Stomach smooth muscle (tissue), 2 donors: ENCODE results near the gene PDCD2.

Experiments used
- H3K27ac ChIP-seq: one replicate; pipeline ENCODE4 v1.7.0; 2013; ENCODE audit warnings: mild to moderate bottlenecking, low read length, inconsistent platforms
- H3K27me3 ChIP-seq, 2 donors: one replicate each; pipeline ENCODE4 v1.7.0; 2013; ENCODE audit warnings: low read length in 2 of 2; ENCODE audit not compliant: insufficient read depth in 2 of 2, control insufficient read depth in 1 of 2
- H3K36me3 ChIP-seq, 2 donors: one replicate each; pipeline ENCODE4 v1.7.0; 2013; ENCODE audit warnings: low read length in 2 of 2; ENCODE audit not compliant: control insufficient read depth in 2 of 2, insufficient read depth in 2 of 2
- H3K4me1 ChIP-seq: one replicate; pipeline ENCODE4 v1.7.0; 2013; ENCODE audit warnings: low read length; ENCODE audit not compliant: control insufficient read depth, insufficient read depth
- H3K4me3 ChIP-seq, 2 donors: one replicate each; pipeline ENCODE4 v1.7.0; 2013; ENCODE audit warnings: low read length in 2 of 2
- H3K9ac ChIP-seq, 2 donors: one replicate each; pipeline ENCODE4 v1.7.0; 2013; ENCODE audit warnings: low read length in 2 of 2, mild to moderate bottlenecking in 1 of 2
- H3K9me3 ChIP-seq, 2 donors: one replicate each; pipeline ENCODE4 v1.7.0; 2013; ENCODE audit warnings: low read length in 2 of 2; ENCODE audit not compliant: control insufficient read depth in 2 of 2
- donor health status: healthy.
- donor health status: Pancreatic carcinoma.

PDCD2 gene

GRCh38 chr6:170578909-170579308 lies 5.5 kb downstream of the PDCD2 start:
- Histone ChIP-seq H3K36me3 (peaks cover 29 to 53% of the 10 kb centered on the region in 2 donors), H3K27me3 (no peaks in the 10 kb centered on the region), H3K9ac (no peak overlapping the region), H3K27ac (no peak overlapping the region), H3K4me3 (no peak overlapping the region), H3K4me1 (peaks cover 6% of the 10 kb centered on the region), H3K9me3 (no peaks in the 10 kb centered on the region)

GRCh38 chr6:170575250-170575649 lies 9.2 kb downstream of the PDCD2 start:
- Histone ChIP-seq H3K36me3 (peaks cover 39 to 63% of the 10 kb centered on the region in 2 donors), H3K4me3 (no peak overlapping the region), H3K9me3 (no peaks in the 10 kb centered on the region), H3K27ac (no peak overlapping the region), H3K27me3 (no peaks in the 10 kb centered on the region), H3K4me1 (no peaks in the 10 kb centered on the region), H3K9ac (no peak overlapping the region)

DNA sequence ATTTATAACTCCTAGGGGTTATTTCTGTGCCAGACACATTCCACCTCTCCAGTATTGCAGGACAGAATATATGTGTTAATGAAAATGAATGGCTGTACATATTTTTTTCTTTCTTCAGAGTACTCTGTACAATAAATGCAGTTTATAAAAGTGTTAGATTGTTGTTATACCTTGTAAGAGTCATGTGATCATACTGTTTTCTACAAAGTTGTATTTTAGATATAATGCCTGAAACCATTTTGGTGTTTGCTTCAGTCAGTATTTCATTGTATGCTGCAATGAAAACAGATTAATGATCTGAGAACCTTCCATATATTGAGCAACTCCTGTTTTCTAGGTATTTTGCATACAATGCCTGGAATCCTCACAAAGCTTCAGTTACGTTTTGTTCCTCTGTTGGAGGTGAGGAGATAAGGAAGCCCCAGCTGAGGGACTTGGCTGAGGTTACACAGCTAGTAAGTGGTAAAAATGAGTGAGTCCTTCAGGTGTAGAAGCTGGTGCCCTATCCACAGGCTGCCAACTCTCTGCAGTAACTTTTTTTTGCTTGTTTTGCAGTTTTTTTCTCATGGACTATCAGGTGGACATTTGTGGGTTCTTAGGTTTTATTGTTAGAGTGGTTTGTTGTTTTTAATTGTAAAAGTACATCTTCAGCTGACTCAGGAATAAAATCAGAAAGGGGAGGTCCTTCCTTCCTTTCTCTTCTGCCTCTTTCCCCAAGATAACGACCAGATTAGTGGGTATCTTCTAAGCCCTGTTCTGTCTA lies 11.6 kb downstream of the PDCD2 start:
- H3K36me3 ChIP-seq: peaks cover 48 to 62% of the 10 kb centered on the region in 2 donors
- no peaks in the 10 kb centered on the region for H3K27me3 ChIP-seq
- no peak overlapping the region for H3K27ac ChIP-seq
- H3K4me1 ChIP-seq: no peaks in the 10 kb centered on the region
- no peaks in the 10 kb centered on the region for H3K9me3 ChIP-seq
- H3K9ac ChIP-seq: no peak overlapping the region
- H3K4me3 ChIP-seq: no peak overlapping the region

- no peaks in the 10 kb centered on the region for H3K27me3 ChIP-seq
- H3K4me3 ChIP-seq: no peak overlapping the region
- H3K9ac ChIP-seq: no peak overlapping the region
- no peak overlapping the region for H3K27ac ChIP-seq
- no peaks in the 10 kb centered on the region for H3K4me1 ChIP-seq
- H3K36me3 ChIP-seq: peaks cover 27 to 39% of the 10 kb centered on the region in 2 donors
- H3K9me3 ChIP-seq: no peaks in the 10 kb centered on the region
Measured at GRCh38 chr6:170564936-170565530, 19.4 kb downstream of the PDCD2 start.

DNA sequence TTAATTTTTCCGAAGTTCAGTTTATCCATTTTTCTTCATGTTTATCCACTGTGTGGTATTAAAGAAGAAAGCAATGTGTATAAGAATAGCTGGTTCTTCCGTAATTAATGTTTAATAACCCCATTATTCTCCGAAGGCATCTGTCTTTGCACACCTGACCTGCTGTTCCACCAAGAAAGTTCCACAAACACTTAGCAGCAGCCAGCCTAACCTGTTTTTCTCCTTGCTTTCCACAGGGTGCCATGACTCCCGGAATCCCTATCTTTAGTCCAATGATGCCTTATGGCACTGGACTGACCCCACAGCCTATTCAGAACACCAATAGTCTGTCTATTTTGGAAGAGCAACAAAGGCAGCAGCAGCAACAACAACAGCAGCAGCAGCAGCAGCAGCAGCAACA lies 22.9 kb downstream of the PDCD2 start:
- no peak overlapping the region for H3K27ac ChIP-seq
- H3K36me3 ChIP-seq: peaks cover 16 to 19% of the 10 kb centered on the region in 2 donors
- H3K4me3 ChIP-seq: no peak overlapping the region
- H3K9ac ChIP-seq: no peak overlapping the region
- H3K27me3 ChIP-seq: no peaks in the 10 kb centered on the region
- no peaks in the 10 kb centered on the region for H3K9me3 ChIP-seq
- no peaks in the 10 kb centered on the region for H3K4me1 ChIP-seq

GRCh38 chr6:170555305-170555704 lies 29.1 kb downstream of the PDCD2 start:
- peak overlapping the region; percentile 89 to 96 for H3K9ac ChIP-seq
- H3K4me1 ChIP-seq: peaks cover 21% of the 10 kb centered on the region
- peak overlapping the region; percentile 95 to 96 for H3K4me3 ChIP-seq
- no peaks in the 10 kb centered on the region for H3K9me3 ChIP-seq
- H3K36me3 ChIP-seq: peaks cover 2 to 4% of the 10 kb centered on the region in 2 donors
- no peak overlapping the region for H3K27ac ChIP-seq
- H3K27me3 ChIP-seq: no peaks in the 10 kb centered on the region

- Histone ChIP-seq H3K9me3 (no peaks in the 10 kb centered on the region), H3K27me3 (no peaks in the 10 kb centered on the region), H3K36me3 (peaks cover 2 to 8% of the 10 kb centered on the region in 2 donors), H3K9ac (peak overlapping the region; percentile 89 to 96), H3K4me3 (peak overlapping the region; percentile 95 to 96), H3K27ac (peak overlapping the region; percentile 92), H3K4me1 (peaks cover 21% of the 10 kb centered on the region)
Measured at GRCh38 chr6:170554796-170555137, 29.7 kb downstream of the PDCD2 start.

GRCh38 chr6:170554013-170554795 lies 30.2 kb downstream of the PDCD2 start, which contains the start of gene TBP:
TBP (plus strand) TSS chr6:170554369; CDS start chr6:170557030, 2,661 bp downstream.
- no peaks in the 10 kb centered on the region for H3K9me3 ChIP-seq
- H3K27ac ChIP-seq: peak within 1 kb of the TSS; percentile 92
- peak within 1 kb of the TSS; percentile 95 to 96 for H3K4me3 ChIP-seq
- H3K27me3 ChIP-seq: no peaks in the 10 kb centered on the region
- peaks cover 21% of the 10 kb centered on the region for H3K4me1 ChIP-seq
- peaks cover 2 to 10% of the 10 kb centered on the region in 2 donors for H3K36me3 ChIP-seq
- H3K9ac ChIP-seq: peak within 1 kb of the TSS; percentile 89 to 96

GRCh38 chr6:170553534-170554012 lies 30.9 kb downstream of the PDCD2 start:
- Histone ChIP-seq H3K4me3 (peak overlapping the region; percentile 95 to 96), H3K4me1 (peaks cover 21% of the 10 kb centered on the region), H3K27me3 (no peaks in the 10 kb centered on the region), H3K9ac (peak overlapping the region; percentile 85 to 90), H3K36me3 (peaks cover 2 to 10% of the 10 kb centered on the region in 2 donors), H3K9me3 (no peaks in the 10 kb centered on the region), H3K27ac (peak overlapping the region; percentile 92)

- Histone ChIP-seq H3K36me3 (peaks cover 2 to 15% of the 10 kb centered on the region in 2 donors), H3K27ac (peak within 1 kb of the TSS; percentile 92), H3K27me3 (no peaks in the 10 kb centered on the region), H3K4me3 (peak within 1 kb of the TSS; percentile 95 to 96), H3K9me3 (no peaks in the 10 kb centered on the region), H3K9ac (peak within 1 kb of the TSS; percentile 85 to 96), H3K4me1 (peaks cover 21% of the 10 kb centered on the region)
Measured at GRCh38 chr6:170552765-170553533, 31.5 kb downstream of the PDCD2 start, which contains the start of gene PSMB1. PSMB1 (minus strand) TSS chr6:170553307; CDS start chr6:170553242, 65 bp downstream.
